ENCODE data around the gene FAM83G.

The FAM83G gene

DNA sequence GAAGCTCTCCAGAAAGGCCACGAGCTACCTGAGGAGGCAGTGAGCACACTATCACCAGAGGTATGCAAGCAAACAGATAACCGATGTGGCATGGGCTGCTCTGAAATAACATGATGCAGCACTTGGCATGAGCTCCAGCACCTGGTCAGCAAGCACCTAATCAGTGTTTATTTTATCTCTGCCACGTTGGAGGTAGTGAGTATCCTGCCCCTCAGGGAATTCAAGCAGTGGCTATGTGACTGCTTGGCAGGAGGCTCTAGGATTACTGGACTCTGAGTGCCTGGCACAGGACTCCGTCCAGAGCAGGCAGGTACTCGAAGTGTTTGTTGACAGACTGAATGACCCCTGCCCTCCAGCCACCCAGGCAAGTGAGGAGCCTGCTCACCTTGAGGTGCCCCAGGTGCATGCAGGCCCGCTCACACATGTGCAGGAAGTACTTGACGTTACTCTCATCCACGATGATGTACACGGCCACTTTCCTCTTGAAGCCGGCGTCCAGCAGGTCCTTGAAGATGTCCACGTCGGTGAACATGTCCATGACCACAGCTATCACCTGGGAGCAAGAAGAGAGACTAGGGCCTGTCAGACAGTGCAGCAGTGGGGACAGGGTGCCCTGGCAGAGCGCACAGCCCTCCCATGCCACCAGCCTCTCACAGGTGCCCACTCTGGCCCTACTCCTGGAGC, 16.6 kb downstream of the FAM83G start:
- H3K36me3 ChIP-seq (ENCODE audit: control insufficient read depth in 2 of 2, insufficient read depth in 1 of 2, low read length in 2 of 2) = peaks cover 0 to 58% of the 10 kb centered on the region in 2 experiments; a peak in 1 of 3 replicates
- ChIA-PET POLR2A (interaction anchor here (1.1 kb wide), 1 partner anchor 16 kb away, joined by 5 read pairs; the partner anchor contains the start of gene FAM83G), CTCF (interaction anchor here (1.1 kb wide), 1 partner anchor 10 kb away, joined by 3 read pairs; no protein-coding TSS in a partner anchor)
- no peak overlapping the region for H3K4me3 ChIP-seq (ENCODE audit: low read depth, low read length)
- H3K4me1 ChIP-seq (ENCODE audit: control insufficient read depth, insufficient read depth, low read length) = no peaks in the 10 kb centered on the region
- no peaks in the 10 kb centered on the region for H3K9me3 ChIP-seq (ENCODE audit: control insufficient read depth, insufficient read depth, low read depth, low read length)
- no peak overlapping the region for H3K27ac ChIP-seq (ENCODE audit: extremely low read depth, low read depth, low read length)
- TF ChIP-seq, protein P1, sequence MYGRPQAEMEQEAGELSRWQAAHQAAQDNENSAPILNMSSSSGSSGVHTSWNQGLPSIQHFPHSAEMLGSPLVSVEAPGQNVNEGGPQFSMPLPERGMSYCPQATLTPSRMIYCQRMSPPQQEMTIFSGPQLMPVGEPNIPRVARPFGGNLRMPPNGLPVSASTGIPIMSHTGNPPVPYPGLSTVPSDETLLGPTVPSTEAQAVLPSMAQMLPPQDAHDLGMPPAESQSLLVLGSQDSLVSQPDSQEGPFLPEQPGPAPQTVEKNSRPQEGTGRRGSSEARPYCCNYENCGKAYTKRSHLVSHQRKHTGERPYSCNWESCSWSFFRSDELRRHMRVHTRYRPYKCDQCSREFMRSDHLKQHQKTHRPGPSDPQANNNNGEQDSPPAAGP (tag by site-specific recombination; IDR thresholded peaks at IDR 0.05) = no peak
- no peak for TF ChIP-seq BCL11A (tag by site-specific recombination; IDR thresholded peaks at IDR 0.05; ENCODE audit: low read depth)
- TF ChIP-seq ZNF548 (tag by site-specific recombination; IDR thresholded peaks at IDR 0.05) = no peak
- TF ChIP-seq ZBTB1 (tag by site-specific recombination; IDR thresholded peaks at IDR 0.05) = no peak
- no peak for TF ChIP-seq ZNF175 (tag by site-specific recombination; IDR thresholded peaks at IDR 0.05)
- TF ChIP-seq ZFP41 (tag by site-specific recombination; IDR thresholded peaks at IDR 0.05; ENCODE audit: borderline replicate concordance) = no peak
- no peak for TF ChIP-seq ZNF544 (tag by site-specific recombination; IDR thresholded peaks at IDR 0.05)
- TF ChIP-seq, protein P2, sequence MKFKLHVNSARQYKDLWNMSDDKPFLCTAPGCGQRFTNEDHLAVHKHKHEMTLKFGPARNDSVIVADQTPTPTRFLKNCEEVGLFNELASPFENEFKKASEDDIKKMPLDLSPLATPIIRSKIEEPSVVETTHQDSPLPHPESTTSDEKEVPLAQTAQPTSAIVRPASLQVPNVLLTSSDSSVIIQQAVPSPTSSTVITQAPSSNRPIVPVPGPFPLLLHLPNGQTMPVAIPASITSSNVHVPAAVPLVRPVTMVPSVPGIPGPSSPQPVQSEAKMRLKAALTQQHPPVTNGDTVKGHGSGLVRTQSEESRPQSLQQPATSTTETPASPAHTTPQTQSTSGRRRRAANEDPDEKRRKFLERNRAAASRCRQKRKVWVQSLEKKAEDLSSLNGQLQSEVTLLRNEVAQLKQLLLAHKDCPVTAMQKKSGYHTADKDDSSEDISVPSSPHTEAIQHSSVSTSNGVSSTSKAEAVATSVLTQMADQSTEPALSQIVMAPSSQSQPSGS (tag by site-specific recombination; IDR thresholded peaks at IDR 0.05; ENCODE audit: low read depth) = no peak
- no peak for TF ChIP-seq ZNF623 (tag by site-specific recombination; IDR thresholded peaks at IDR 0.05)
- TF ChIP-seq ZNF324 (tag by site-specific recombination; IDR thresholded peaks at IDR 0.05) = no peak

DNA sequence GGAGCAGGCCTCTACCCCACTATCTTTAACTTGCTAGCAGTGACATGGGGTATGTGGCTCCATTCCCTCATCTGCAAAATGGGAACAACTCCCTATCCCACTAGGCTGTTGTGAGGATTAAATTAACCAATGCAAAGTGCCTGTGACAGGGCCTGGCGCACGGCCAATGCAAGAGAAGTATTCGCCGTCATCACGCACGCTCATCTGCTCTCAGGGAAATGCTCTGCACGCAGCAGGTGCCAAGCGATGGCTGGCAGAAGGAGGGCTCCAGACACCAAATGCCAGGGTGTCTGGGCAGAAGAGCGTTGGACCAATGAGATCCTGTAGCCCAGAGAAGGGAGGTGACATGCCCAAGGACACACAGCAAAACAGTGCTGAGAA, 17.3 kb downstream of the FAM83G start:
- CTCF ChIA-PET = no interaction called here
- H3K4me1 ChIP-seq (ENCODE audit: control insufficient read depth, insufficient read depth, low read length) = peaks cover 2% of the 10 kb centered on the region; the same call in 1 of the 2 replicates
- H3K27ac ChIP-seq (ENCODE audit: extremely low read depth, low read depth, low read length) = no peak overlapping the region
- H3K9me3 ChIP-seq (ENCODE audit: control insufficient read depth, insufficient read depth, low read depth, low read length) = no peaks in the 10 kb centered on the region
- no peak overlapping the region for H3K4me3 ChIP-seq (ENCODE audit: low read depth, low read length)
- TF ChIP-seq ZNF501 (tag by site-specific recombination; IDR thresholded peaks at IDR 0.05) = no peak
- no peak for TF ChIP-seq ZNF214 (tag by site-specific recombination; IDR thresholded peaks at IDR 0.05; ENCODE audit: borderline replicate concordance)
- TF ChIP-seq ZNF768 (tag by site-specific recombination; IDR thresholded peaks at IDR 0.05) = 0 out of 2 replicates have a peak, but pooled peaks have one; percentile 17
- POLR2A ChIA-PET = interaction anchor here (1.1 kb wide), 1 partner anchor 17 kb away, joined by 5 read pairs; the partner anchor contains the start of gene FAM83G
- H3K36me3 ChIP-seq (ENCODE audit: control insufficient read depth in 2 of 2, insufficient read depth in 1 of 2, low read length in 2 of 2) = peaks cover 0 to 56% of the 10 kb centered on the region in 2 experiments; a peak in 1 of 3 replicates

DNA sequence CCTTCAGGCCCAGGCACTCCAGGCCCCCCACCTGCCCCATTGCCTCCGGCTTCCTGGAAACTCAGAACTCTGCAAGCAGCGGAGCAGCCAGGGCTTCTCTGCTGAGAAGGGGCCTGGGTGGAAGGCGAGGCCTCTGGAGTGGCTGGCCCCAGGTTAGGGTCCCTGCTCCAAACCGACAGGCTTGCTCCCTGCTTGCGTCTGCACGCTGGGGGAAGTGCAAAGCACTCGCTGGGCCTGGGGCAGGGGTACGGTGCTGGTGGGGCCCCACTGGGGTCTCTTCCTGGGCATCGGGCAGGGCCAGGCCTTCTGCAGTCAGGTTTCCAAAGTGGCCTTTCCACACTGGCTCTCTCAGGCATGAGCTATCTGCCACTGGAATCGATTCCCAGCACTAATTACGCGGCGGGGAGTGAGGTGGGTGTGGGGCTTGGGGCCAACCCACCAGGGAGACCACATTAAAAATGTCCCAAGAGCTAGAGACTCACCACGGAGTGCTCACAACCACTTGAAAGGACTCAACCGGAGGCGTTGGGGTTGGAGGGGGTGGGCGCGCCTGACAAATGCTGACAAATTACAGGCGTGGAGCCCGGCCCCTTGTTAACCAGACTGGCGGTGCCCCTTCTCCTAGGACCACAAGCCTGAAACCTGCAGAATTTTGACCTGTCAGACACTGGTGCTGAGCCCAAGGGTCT, 17.9 kb downstream of the FAM83G start:
- Histone ChIP-seq H3K27ac (ENCODE audit: extremely low read depth, low read depth, low read length) (no peak overlapping the region), H3K4me3 (ENCODE audit: low read depth, low read length) (no peak overlapping the region), H3K36me3 (ENCODE audit: control insufficient read depth in 2 of 2, insufficient read depth in 1 of 2, low read length in 2 of 2) (peaks cover 0 to 55% of the 10 kb centered on the region in 2 experiments; a peak in 1 of 3 replicates), H3K9me3 (ENCODE audit: control insufficient read depth, insufficient read depth, low read depth, low read length) (no peaks in the 10 kb centered on the region), H3K4me1 (ENCODE audit: control insufficient read depth, insufficient read depth, low read length) (peaks cover 8% of the 10 kb centered on the region)
- TF ChIP-seq ZNF426 (tag by site-specific recombination; IDR thresholded peaks at IDR 0.05) = no peak
- TF ChIP-seq EGR2 (tag by site-specific recombination; IDR thresholded peaks at IDR 0.05; ENCODE audit: low read depth) = peak; percentile 95
- peak; percentile 94 for TF ChIP-seq ZFHX2 (tag by site-specific recombination; conservative IDR thresholded peaks at IDR 0.05)
- ChIA-PET POLR2A (interaction anchor here (0.6 kb wide), 1 partner anchor 32 kb away, joined by 5 read pairs; no protein-coding TSS in a partner anchor), CTCF (no interaction called here)
